ENCODE measurements around the gene RIBC2.

The RIBC2 gene

DNA sequence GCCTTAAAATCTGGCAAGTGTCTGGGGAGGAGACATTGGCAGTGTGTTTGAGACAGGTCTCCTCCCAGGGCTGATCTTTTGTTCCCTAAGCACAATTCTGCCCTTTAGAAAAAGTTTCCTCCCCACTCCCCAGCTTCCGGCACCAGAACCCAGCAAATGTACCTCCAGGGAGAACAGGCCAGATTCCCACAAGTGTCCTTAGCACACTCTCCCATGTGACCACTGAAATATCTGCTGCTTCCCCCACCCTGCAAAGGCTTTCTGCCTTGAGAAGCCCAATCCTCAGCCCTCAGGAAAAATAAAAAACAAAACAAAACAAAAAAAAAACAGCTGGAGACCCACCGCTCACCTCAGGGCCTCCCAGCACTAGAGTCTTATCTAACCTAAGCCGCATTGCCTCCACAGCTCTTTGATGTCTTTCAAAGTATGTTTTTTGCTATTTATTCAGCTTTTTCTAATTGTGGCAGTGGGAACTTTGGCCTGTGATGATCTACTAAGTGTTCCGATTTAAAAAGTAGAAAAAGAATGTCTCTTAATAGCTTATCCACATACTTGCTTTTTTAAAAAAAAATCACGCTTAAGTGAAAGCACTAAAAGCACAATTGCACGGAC is 60.2 kb downstream of the RIBC2 start:
- DNase-seq (ENCODE audit: low read depth in 2 of 2) = no peak

DNA sequence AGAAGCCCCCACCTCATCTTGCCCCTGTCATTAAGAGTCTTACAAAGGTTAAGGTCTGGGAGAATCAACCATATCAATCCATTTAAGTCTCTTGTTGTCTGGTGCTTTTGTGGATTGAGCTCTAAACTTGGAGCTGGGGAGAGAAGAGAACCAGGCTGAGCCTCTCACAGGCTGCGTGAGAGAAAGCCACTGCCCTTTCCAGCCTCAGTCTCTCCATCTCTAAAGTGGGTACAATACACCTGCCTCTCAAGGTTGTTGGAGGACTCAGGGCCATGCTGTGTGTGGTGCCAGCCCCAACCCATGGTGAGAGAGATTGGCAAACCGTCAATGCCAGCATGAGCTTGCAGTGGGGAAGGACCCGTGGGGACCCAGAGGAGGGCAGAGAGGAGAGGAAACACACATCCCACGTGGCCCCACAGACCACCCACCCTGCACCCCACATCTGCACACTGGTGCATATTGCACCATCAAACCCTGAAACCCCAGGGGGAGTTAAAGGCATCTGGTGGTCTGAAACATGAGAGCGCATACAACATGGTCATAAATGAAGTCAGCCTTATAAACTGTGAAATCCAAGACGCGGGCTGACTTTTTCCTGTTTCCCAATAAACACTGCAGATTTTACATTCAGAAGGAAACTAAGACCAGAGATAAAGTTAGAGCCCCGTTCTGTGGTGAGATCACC is 61.7 kb downstream of the RIBC2 start:
- no peak for DNase-seq (ENCODE audit: low read depth in 2 of 2)

DNA sequence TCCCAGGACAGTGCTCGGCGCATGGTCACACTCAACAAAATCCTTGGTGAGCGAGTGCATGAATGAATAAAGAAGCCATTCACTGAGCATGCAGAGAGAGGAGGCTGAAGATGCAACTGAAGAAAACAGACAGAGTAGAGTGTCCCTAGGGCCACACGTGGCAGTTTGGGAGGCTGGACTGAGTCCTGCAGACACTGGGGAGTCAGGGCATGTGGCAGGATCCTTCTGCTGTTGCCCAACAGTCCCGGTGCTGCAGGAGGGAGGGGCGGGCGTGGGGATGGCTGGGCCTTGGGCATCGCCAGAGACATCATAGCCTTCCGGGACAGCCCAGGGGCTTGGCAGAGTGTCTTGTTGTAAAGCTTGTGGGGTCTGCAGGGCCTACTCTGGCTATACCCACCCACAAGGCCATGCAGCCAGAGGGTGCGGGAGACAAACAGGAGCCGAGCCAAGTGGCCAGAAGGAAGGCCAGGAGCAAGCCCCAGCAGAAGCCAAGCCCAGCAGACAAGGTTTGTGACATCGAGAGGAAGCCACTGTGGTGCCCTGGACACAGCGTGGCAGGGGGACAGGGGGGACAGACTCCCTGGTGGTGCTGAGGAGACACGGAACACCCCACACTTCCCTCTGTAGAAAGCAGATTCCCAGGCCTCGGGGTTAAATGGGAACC is 62.5 kb downstream of the RIBC2 start:
- no peak for DNase-seq (ENCODE audit: low read depth in 2 of 2)

DNA sequence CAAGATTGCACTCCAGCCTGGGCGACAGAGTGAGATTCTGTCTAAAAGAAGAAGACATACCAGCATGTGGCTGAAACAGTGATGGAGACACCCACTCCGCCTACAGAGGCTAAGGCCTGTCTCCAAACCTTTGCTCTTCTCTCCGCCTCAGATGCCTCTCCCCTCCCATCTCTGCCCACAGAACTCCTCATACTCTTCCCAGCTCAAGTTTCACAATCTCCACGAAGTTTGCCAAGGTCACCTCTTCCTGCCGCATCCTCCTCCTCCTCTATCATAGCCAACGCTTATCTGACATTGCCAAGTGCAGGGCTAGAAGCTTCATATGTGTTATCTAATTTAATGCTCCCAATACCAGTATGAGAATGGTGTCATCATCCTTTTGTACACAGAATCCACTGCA is 63.3 kb downstream of the RIBC2 start:
- DNase-seq (ENCODE audit: low read depth in 2 of 2) = no peak

DNA sequence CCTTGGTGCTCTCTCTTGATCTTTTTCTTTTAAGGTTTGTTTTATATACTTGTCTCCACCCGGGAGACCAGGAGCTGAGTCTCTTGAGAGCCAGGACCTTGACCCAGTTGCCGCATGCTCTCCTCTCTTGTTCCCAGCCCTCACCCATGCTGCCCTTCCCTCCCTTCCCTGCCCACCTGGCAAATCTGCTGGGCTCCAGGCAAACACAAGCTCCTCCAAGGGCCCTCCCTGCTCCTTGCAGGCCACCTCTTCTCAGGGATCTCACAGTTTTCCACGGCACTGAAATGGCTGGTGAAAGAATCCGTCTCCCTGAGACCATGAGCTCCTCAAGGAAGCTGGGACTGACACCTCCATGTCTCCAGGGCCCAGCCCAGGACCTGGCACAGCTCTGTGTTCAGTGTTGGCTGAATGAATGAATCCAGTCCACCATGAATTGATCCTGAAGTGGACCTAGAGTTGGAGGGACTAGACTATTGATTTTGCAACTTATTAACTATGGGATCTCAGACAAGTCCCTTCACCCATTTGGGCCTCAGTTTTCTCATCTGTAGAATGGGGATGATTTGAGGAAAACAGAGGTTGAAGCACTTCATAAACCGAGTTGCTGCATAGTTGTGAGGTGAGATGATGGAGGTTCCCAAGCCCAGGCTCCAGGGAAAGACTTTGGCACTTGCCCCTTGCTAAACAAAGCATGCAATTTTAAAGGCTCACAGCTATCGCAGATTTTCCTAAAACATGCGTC is 64.0 kb downstream of the RIBC2 start:
- DNase-seq (ENCODE audit: low read depth in 2 of 2) = no peak

DNA sequence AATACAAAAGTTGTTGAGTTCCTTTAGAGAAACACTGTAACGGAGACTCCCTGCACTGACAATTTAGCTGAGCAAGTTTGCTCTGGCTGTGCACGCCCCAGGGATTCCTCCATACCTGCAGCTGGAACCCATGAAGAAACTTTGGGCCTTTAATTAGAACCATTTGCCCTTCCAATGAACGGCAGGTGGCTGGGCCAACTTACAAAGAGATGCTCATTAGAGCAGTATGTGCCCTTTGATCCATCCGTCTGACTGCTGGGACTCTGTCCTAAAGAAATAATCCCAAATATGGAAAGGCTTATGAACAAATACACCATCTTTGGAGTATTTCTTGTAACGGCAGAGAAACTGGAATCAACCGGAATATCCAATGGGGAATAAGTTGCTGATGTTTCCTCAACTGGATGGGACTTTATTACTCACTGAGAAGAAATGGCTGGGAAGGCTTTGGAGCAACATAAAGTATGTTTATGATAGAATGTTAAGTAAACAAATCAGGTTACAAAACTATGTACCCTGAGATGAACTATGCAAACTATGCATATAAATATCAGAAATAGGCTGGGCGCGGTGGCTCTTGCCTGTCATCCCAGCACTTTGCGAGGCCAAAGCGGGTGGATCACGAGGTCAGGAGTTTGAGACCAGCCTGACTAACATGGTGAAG is 64.7 kb downstream of the RIBC2 start:
- no peak for DNase-seq (ENCODE audit: low read depth in 2 of 2)

DNA sequence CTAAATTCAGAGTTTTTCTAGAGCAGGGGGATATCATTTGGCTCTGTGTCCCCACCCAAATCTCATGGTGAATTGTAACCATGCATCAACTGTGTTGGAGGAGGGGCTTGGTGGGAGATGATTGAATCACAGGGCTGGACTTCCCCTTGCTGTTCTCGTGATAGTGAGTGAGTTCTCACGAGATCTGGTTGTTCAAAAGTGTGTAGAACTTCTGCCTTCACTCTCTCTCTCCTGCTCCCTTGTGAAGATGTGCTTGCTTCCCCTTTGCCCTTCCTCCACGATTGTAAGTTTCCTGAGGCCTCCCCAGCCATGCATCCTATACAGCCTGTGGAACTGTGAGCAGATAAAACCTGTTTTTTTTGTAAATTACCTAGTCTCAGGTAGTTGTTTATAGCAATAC is 67.2 kb downstream of the RIBC2 start:
- no peak for DNase-seq (ENCODE audit: low read depth in 2 of 2)

DNA sequence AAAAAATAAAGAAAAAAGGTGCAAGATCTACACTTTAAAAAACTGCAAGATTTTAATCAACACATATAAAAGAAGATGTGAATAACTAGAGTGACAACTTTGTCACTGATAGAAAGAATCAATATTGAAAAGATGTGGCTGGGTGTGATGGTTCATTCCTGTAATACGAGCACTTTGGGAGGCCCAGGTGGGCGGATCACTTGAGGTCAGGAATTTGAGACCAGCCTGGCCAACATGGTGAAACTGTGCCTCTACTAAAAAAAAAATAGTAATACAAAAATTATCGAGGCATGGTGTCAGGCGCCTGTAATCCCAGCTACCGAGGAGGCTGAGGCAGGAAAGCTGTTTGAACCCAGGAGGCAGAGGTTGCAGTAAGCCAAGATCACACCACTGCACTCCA is 68.2 kb downstream of the RIBC2 start:
- DNase-seq (ENCODE audit: low read depth in 2 of 2) = no peak
